Fibroblast of pulmonary artery (primary cell): ENCODE results near the gene RINL.
A peak's percentile ranks its signal among the peaks of the same experiment; 100 is the strongest.
"Not testable (repeated sequence)": the region's sequence is repeated elsewhere in the genome, so short reads cannot be mapped to it uniquely, and the experiment has no call there.

Experiments used
- DNase-seq: peaks from one replicate; pipeline ENCODE4 v3.0.0-alpha.2; 2010; ENCODE audit warnings: low read depth
- H3K4me3 ChIP-seq: replicated peaks from 2 replicates; pipeline ENCODE4 v1.5.1; 2011; ENCODE audit warnings: low read depth, mild to moderate bottlenecking, control low read depth, low read length, moderate library complexity
- CTCF ChIP-seq: IDR thresholded peaks from 2 replicates; pipeline ENCODE4 v1.5.1; 2011; ENCODE audit warnings: mild to moderate bottlenecking, control low read depth, low read length, inconsistent platforms; ENCODE audit errors: missing control alignments

The RINL gene

GRCh38 chr19:38861368-38861767 is 16.7 kb downstream of the RINL start:
- DNase-seq = no peak
- no peak overlapping the region for H3K4me3 ChIP-seq
- TF ChIP-seq CTCF = no peak

GRCh38 chr19:38859631-38860204 is 18.4 kb downstream of the RINL start:
- DNase-seq, H3K4me3 ChIP-seq: not testable (repeated sequence)

- no peak for TF ChIP-seq CTCF
- no peak for DNase-seq
- H3K4me3 ChIP-seq = no peak overlapping the region
Measured at GRCh38 chr19:38856813-38857212, 21.3 kb downstream of the RINL start.

GRCh38 chr19:38855751-38856150 is 22.3 kb downstream of the RINL start:
- H3K4me3 ChIP-seq, DNase-seq: not testable (repeated sequence)

GRCh38 chr19:38854961-38855360 is 23.1 kb downstream of the RINL start:
- H3K4me3 ChIP-seq, DNase-seq: not testable (repeated sequence)

GRCh38 chr19:38853214-38853613 is 24.9 kb downstream of the RINL start:
- H3K4me3 ChIP-seq = peak overlapping the region; percentile 84
- TF ChIP-seq CTCF = no peak
- DNase-seq = no peak

- H3K4me3 ChIP-seq = peak overlapping the region; percentile 84
- DNase-seq = peak; percentile 52
- TF ChIP-seq CTCF = no peak
Measured at GRCh38 chr19:38852231-38853044, 25.6 kb downstream of the RINL start.

GRCh38 chr19:38851622-38852230 is 26.3 kb downstream of the RINL start:
- no peak for TF ChIP-seq CTCF
- peak overlapping the region; percentile 84 for H3K4me3 ChIP-seq
- peak; percentile 92 for DNase-seq
